ENCODE measurements around the gene METAP1D.

DNA sequence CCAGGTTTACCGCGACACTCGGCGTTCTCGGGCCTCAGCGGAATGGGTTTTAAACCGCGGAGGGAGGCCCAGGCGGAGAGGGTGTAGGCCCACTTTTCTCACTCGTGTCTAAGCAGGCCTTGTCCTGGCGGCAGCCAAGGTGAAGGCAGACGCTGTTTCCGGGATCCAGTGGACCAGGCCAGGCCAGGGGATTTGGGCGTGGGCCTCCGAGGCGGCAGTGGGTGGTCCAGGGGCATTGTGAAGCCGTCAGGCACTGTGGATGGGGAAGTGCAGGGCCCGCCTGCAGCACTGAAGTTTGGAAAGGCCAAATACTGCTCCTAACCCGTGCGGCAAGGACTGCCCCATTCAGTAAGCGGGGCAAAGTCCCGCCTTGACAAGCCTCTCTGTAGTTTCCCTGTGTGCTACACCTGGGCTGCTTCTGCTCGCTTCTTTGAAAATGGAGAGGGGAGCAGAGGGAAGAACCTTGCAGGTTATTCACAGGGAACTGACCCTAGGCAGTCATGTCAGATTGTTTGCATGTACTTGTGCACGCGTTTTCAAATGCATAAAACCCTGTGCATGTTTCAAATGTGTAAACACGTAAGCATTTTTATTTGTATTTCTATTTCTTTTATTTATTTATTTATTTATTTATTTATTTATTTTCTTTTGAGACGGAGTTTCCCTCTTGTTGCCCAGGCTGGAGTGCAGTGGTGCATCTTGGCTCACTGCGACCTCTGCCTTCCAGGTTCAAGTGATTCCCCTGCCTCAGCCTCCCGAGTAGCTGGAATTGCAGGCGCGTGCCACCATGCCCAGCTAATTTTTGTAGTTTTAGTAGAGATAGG is 110.4 kb downstream of the METAP1D start:
- TF ChIP-seq, protein P1, sequence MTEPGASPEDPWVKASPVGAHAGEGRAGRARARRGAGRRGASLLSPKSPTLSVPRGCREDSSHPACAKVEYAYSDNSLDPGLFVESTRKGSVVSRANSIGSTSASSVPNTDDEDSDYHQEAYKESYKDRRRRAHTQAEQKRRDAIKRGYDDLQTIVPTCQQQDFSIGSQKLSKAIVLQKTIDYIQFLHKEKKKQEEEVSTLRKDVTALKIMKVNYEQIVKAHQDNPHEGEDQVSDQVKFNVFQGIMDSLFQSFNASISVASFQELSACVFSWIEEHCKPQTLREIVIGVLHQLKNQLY (CRISPR knock-in tag; IDR thresholded peaks at IDR 0.05) = no peak
- TF ChIP-seq HMGA2 (CRISPR knock-in tag; IDR thresholded peaks at IDR 0.05) (no peak), GRHL2 (CRISPR knock-in tag; IDR thresholded peaks at IDR 0.05; ENCODE audit: insufficient replicate concordance, severe bottlenecking) (no peak), NFE2L1 (CRISPR knock-in tag; IDR thresholded peaks at IDR 0.05) (no peak), ESRRA (CRISPR knock-in tag; IDR thresholded peaks at IDR 0.05; ENCODE audit: borderline replicate concordance) (no peak), ZBTB21 (CRISPR knock-in tag; IDR thresholded peaks at IDR 0.05; ENCODE audit: borderline replicate concordance) (no peak)
- TF ChIP-seq, protein P2, sequence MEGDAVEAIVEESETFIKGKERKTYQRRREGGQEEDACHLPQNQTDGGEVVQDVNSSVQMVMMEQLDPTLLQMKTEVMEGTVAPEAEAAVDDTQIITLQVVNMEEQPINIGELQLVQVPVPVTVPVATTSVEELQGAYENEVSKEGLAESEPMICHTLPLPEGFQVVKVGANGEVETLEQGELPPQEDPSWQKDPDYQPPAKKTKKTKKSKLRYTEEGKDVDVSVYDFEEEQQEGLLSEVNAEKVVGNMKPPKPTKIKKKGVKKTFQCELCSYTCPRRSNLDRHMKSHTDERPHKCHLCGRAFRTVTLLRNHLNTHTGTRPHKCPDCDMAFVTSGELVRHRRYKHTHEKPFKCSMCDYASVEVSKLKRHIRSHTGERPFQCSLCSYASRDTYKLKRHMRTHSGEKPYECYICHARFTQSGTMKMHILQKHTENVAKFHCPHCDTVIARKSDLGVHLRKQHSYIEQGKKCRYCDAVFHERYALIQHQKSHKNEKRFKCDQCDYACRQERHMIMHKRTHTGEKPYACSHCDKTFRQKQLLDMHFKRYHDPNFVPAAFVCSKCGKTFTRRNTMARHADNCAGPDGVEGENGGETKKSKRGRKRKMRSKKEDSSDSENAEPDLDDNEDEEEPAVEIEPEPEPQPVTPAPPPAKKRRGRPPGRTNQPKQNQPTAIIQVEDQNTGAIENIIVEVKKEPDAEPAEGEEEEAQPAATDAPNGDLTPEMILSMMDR (IDR thresholded peaks at IDR 0.05) = no peak
- TF ChIP-seq, protein P3, sequence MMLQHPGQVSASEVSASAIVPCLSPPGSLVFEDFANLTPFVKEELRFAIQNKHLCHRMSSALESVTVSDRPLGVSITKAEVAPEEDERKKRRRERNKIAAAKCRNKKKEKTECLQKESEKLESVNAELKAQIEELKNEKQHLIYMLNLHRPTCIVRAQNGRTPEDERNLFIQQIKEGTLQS (CRISPR knock-in tag; conservative IDR thresholded peaks at IDR 0.05) = no peak
- TF ChIP-seq, protein P4, sequence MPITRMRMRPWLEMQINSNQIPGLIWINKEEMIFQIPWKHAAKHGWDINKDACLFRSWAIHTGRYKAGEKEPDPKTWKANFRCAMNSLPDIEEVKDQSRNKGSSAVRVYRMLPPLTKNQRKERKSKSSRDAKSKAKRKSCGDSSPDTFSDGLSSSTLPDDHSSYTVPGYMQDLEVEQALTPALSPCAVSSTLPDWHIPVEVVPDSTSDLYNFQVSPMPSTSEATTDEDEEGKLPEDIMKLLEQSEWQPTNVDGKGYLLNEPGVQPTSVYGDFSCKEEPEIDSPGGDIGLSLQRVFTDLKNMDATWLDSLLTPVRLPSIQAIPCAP (CRISPR knock-in tag; IDR thresholded peaks at IDR 0.05) = no peak
- TF ChIP-seq, protein P5, sequence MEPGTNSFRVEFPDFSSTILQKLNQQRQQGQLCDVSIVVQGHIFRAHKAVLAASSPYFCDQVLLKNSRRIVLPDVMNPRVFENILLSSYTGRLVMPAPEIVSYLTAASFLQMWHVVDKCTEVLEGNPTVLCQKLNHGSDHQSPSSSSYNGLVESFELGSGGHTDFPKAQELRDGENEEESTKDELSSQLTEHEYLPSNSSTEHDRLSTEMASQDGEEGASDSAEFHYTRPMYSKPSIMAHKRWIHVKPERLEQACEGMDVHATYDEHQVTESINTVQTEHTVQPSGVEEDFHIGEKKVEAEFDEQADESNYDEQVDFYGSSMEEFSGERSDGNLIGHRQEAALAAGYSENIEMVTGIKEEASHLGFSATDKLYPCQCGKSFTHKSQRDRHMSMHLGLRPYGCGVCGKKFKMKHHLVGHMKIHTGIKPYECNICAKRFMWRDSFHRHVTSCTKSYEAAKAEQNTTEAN (CRISPR knock-in tag; IDR thresholded peaks at IDR 0.05) = no peak
- TF ChIP-seq, protein P6, sequence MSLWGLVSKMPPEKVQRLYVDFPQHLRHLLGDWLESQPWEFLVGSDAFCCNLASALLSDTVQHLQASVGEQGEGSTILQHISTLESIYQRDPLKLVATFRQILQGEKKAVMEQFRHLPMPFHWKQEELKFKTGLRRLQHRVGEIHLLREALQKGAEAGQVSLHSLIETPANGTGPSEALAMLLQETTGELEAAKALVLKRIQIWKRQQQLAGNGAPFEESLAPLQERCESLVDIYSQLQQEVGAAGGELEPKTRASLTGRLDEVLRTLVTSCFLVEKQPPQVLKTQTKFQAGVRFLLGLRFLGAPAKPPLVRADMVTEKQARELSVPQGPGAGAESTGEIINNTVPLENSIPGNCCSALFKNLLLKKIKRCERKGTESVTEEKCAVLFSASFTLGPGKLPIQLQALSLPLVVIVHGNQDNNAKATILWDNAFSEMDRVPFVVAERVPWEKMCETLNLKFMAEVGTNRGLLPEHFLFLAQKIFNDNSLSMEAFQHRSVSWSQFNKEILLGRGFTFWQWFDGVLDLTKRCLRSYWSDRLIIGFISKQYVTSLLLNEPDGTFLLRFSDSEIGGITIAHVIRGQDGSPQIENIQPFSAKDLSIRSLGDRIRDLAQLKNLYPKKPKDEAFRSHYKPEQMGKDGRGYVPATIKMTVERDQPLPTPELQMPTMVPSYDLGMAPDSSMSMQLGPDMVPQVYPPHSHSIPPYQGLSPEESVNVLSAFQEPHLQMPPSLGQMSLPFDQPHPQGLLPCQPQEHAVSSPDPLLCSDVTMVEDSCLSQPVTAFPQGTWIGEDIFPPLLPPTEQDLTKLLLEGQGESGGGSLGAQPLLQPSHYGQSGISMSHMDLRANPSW (CRISPR knock-in tag; conservative IDR thresholded peaks at IDR 0.05; ENCODE audit: low read depth) = no peak
- TF ChIP-seq, protein P7, sequence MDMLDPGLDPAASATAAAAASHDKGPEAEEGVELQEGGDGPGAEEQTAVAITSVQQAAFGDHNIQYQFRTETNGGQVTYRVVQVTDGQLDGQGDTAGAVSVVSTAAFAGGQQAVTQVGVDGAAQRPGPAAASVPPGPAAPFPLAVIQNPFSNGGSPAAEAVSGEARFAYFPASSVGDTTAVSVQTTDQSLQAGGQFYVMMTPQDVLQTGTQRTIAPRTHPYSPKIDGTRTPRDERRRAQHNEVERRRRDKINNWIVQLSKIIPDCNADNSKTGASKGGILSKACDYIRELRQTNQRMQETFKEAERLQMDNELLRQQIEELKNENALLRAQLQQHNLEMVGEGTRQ (CRISPR knock-in tag; IDR thresholded peaks at IDR 0.05) = no peak

All from WTC11 (cell line).